Vagina (tissue), 2 donors: ENCODE measurements around the gene CIB2. TPM values are rescaled to one million over a fixed set of nuclear protein-coding genes. Genes with fewer than 3 reads are reported as not detected.
A peak's percentile ranks its signal among the peaks of the same experiment; 100 is the strongest.

Experiments
- DNase-seq, 2 donors: peaks; one replicate each; pipeline ENCODE4 v3.0.0-alpha.2; 2017; ENCODE audit errors: extremely low spot score in 2 of 2
- H3K27ac ChIP-seq: fragments of 200-600 bp; sonication (generic); one replicate; pipeline ENCODE4 v1.5.1; 2019
- H3K27me3 ChIP-seq: fragments of 200-600 bp; sonication (generic); one replicate; pipeline ENCODE4 v1.5.1; 2019
- H3K36me3 ChIP-seq, 2 donors: fragments of 200-600 bp; sonication (generic); one replicate each; pipeline ENCODE4 v1.5.1; 2017 to 2019
- H3K4me1 ChIP-seq: fragments of 200-600 bp; sonication (generic); one replicate; pipeline ENCODE4 v1.5.1; 2019
- H3K4me3 ChIP-seq, 2 donors: fragments of 200-600 bp; sonication (generic); 1 replicate in 1 of 2; 2 replicates in 1 of 2; pipeline ENCODE4 v1.5.1; 2016 to 2019
- H3K9me3 ChIP-seq: fragments of 200-600 bp; sonication (generic); one replicate; pipeline ENCODE4 v1.5.1; 2019
- POLR2A ChIP-seq, 2 donors: fragments of 450-650 bp; IDR thresholded peaks; one replicate each; pipeline ENCODE4 v1.6.1; 2017; ENCODE audit warnings: antibody characterized with exemption in 2 of 2, mild to moderate bottlenecking in 2 of 2, moderate library complexity in 2 of 2
- POLR2AphosphoS5 ChIP-seq, 2 donors: sonication (generic); formaldehyde crosslinking; IDR thresholded peaks; one replicate each; pipeline ENCODE4 v1.9.0; 2017; ENCODE audit warnings: antibody characterized with exemption in 2 of 2, mild to moderate bottlenecking in 2 of 2, low read depth in 1 of 2; ENCODE audit not compliant: insufficient read depth in 1 of 2
- intact Hi-C: fragments of 100-400 bp; cut with DNase I; formaldehyde crosslinking; loops from one replicate; pipeline ENCODE4 v1.15.1; 2023
- total RNA-seq: library from RNA; depleted of rRNA; stranded (reverse); fragments of >200 nt; gene quantifications from one replicate; pipeline ENCODE4 v1.2.3, GENCODE V29; 2016
- TF ChIP-seq, protein P1 (sequence below), 3 experiments: fragments of 450-650 bp in 2 of 3; fragments of 200-600 bp in 1 of 3; sonication (generic) in 1 of 3; IDR thresholded peaks; one replicate each; pipeline ENCODE4 v1.5.1; 2017 to 2019; ENCODE audit warnings: antibody characterized with exemption in 3 of 3, mild to moderate bottlenecking in 2 of 3, moderate library complexity in 2 of 3

Gene CIB2
- total RNA-seq, 1 donor from 2014 or later, result 13.0 TPM

DNA sequence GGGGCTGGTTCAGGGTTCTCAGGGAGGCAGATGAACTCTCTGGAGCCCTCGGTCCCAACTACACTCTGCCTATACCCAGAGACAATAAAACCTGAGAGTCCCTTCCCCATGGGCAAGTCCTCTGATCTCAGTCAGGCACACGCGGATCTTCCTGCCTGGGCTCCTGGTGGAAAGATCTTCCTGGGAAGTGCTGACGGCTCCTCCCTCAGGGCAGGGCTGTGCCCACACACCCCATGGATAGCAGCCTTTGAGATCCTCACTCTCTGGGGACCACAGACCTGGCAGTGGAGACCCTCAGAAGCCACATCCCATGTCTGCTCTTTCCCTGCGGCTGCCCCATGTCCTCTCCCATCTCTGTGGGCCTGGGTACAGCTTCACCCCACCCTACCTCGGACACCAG, 28.5 kb downstream of the CIB2 start:
- no peaks in the 10 kb centered on the region for H3K9me3 ChIP-seq
- DNase-seq, result no peak
- H3K36me3 ChIP-seq, result no peaks in the 10 kb centered on the region
- TF ChIP-seq POLR2A (IDR thresholded peaks at IDR 0.05) (no peak), POLR2AphosphoS5 (IDR thresholded peaks at IDR 0.05; ENCODE audit: insufficient read depth in 1 of 2, low read depth in 1 of 2) (no peak)
- TF ChIP-seq, protein P1, sequence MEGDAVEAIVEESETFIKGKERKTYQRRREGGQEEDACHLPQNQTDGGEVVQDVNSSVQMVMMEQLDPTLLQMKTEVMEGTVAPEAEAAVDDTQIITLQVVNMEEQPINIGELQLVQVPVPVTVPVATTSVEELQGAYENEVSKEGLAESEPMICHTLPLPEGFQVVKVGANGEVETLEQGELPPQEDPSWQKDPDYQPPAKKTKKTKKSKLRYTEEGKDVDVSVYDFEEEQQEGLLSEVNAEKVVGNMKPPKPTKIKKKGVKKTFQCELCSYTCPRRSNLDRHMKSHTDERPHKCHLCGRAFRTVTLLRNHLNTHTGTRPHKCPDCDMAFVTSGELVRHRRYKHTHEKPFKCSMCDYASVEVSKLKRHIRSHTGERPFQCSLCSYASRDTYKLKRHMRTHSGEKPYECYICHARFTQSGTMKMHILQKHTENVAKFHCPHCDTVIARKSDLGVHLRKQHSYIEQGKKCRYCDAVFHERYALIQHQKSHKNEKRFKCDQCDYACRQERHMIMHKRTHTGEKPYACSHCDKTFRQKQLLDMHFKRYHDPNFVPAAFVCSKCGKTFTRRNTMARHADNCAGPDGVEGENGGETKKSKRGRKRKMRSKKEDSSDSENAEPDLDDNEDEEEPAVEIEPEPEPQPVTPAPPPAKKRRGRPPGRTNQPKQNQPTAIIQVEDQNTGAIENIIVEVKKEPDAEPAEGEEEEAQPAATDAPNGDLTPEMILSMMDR (IDR thresholded peaks at IDR 0.05), result no peak
- H3K27ac ChIP-seq, result no peak overlapping the region
- no peaks in the 10 kb centered on the region for H3K4me1 ChIP-seq
- H3K27me3 ChIP-seq, result no peaks in the 10 kb centered on the region
- no peak overlapping the region for H3K4me3 ChIP-seq
- intact Hi-C loops, result no loop called here

DNA sequence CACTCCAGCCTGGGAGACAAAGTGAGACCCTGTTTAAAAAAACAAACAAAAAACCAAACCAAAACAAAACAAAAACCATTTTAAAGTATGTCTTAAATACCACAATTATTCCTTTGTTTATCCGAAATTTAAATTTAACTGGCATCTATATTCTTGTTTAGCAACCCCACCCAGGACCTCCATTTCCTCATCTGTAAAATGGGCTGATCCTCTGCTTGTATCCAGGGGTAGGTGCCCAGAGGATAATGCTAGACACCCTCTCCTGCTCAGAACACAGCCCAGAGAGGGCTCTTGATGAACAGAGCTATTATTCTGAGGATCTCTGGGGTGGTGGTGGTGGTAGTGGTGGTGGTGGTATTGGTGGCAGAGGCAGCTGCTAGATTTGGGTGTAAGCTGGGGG, 29.0 kb downstream of the CIB2 start:
- no peaks in the 10 kb centered on the region for H3K27me3 ChIP-seq
- TF ChIP-seq POLR2A (IDR thresholded peaks at IDR 0.05), result no peak
- TF ChIP-seq, protein P1 (IDR thresholded peaks at IDR 0.05), result no peak
- no peak for TF ChIP-seq POLR2AphosphoS5 (IDR thresholded peaks at IDR 0.05; ENCODE audit: insufficient read depth in 1 of 2, low read depth in 1 of 2)
- DNase-seq, result no peak
- intact Hi-C loops, result no loop called here
- no peak overlapping the region for H3K4me3 ChIP-seq
- H3K4me1 ChIP-seq, result no peaks in the 10 kb centered on the region
- no peaks in the 10 kb centered on the region for H3K9me3 ChIP-seq
- H3K27ac ChIP-seq, result no peak overlapping the region
- H3K36me3 ChIP-seq, result no peaks in the 10 kb centered on the region

DNA sequence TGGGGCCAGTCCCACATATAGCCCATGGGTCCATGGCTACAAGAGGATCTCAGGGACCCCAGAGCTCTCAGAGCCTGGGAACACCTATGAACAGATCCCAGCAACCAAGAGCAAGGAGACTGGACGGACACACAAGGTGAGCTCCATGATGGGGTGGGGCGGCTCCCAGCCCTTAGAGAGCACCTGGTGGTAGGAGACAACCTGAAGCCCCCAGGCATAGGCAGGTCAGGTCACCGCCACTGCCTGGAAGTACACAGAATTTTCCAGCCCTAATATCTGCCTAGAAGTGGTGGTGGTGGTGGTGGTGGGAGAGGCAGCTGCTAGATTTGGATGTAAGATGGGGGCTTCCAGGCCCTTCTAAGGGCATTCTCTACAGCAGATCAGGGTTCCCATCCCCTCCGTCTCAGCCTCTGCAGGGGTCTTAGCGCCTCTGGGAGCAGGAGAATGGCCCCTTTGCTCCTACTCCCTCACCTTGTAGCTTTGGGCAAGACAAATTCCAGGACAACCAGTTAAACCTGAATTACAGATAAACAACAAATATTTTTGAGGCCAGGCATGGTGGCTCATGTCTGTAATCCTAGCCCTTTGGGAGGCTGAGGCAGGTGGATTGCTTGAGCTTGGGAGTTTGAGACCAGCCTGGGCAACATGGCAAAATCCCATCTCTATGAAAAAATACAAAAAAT, 29.7 kb downstream of the CIB2 start:
- no peak for TF ChIP-seq POLR2AphosphoS5 (IDR thresholded peaks at IDR 0.05; ENCODE audit: insufficient read depth in 1 of 2, low read depth in 1 of 2)
- TF ChIP-seq, protein P1 (IDR thresholded peaks at IDR 0.05), result no peak
- no peak for TF ChIP-seq POLR2A (IDR thresholded peaks at IDR 0.05)
- Histone ChIP-seq H3K9me3 (no peaks in the 10 kb centered on the region), H3K4me1 (no peaks in the 10 kb centered on the region), H3K27ac (no peak overlapping the region), H3K27me3 (no peaks in the 10 kb centered on the region), H3K4me3 (no peak overlapping the region), H3K36me3 (no peaks in the 10 kb centered on the region)
- no peak for DNase-seq
- intact Hi-C loops, result no loop called here

DNA sequence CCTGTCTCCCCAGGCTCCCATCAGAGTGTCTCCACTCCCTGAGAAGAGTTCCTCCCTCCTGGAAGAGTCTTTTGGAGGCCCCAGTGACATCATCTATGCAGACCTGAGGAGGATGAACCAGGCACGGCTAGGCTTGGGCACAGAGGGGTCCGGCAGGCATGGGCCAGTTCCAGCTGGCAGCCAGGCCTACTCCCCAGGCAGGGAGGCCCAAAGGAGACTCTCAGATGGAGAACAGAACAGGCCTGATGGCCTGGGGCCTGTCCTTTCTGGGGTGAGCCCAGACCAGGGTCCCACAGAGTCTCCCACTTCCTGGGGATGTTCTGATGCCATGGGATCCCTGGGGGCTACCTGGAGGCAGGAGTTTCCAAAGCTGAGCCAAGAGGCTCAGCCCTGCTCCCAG, 30.4 kb downstream of the CIB2 start:
- intact Hi-C loops, result no loop called here
- Histone ChIP-seq H3K9me3 (no peaks in the 10 kb centered on the region), H3K27me3 (no peaks in the 10 kb centered on the region), H3K27ac (no peak overlapping the region), H3K4me1 (no peaks in the 10 kb centered on the region), H3K4me3 (no peak overlapping the region), H3K36me3 (no peaks in the 10 kb centered on the region)
- TF ChIP-seq POLR2A (IDR thresholded peaks at IDR 0.05) (no peak), POLR2AphosphoS5 (IDR thresholded peaks at IDR 0.05; ENCODE audit: insufficient read depth in 1 of 2, low read depth in 1 of 2) (no peak)
- TF ChIP-seq, protein P1 (IDR thresholded peaks at IDR 0.05), result no peak
- no peak for DNase-seq

DNA sequence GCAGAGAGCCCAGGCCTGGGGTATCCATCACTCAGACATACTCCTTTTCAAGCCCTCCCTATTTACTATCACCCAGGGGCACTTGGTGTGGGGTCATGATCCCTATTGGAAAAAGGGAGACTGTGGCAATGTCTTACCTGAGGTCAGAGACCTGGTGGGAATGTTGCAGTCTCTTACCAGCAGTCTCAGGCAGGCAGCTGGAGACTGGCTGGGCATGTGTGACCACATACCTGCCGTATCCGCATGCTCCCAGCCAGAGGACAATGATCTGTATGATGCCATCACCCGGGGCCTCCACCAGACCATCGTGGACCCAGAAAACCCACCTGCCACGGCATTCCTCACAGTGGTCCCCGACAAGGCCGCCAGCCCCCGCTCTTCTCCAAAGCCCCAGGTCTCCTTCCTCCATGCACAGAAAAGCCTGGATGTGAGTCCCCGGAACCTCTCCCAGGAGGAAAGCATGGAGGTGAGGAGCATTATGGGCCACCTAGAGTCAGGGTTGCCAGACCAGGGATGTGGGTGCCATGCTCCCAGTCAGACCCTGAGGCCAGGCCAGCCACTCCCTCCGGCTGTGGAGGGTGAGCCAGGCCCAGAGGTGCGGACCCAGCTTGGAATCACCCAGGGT, 33.0 kb downstream of the CIB2 start:
- peak in 1 of 2 donors; percentile 89 for DNase-seq
- Histone ChIP-seq H3K9me3 (no peaks in the 10 kb centered on the region), H3K27me3 (no peaks in the 10 kb centered on the region), H3K4me3 (no peak overlapping the region), H3K27ac (no peak overlapping the region), H3K36me3 (no peaks in the 10 kb centered on the region), H3K4me1 (peaks cover under 1% of the 10 kb centered on the region)
- TF ChIP-seq, protein P1 (IDR thresholded peaks at IDR 0.05), result no peak
- intact Hi-C loops, result no loop called here
